IMR-90 (cell line): ENCODE results near the gene ITK. TPM values are rescaled to one million over a fixed set of nuclear protein-coding genes. Genes with fewer than 3 reads are reported as not detected.

Experiments used
- ATAC-seq: fragments of 200-7000 bp; cut with Tn5 transposase; 2 replicates; pipeline ENCODE4 v1.9.1; 2020; ENCODE audit warnings: low read depth, mild to moderate bottlenecking, moderate library complexity
- BruUV-seq: library from RNA; stranded (reverse); fragments of 400-500 nt; replicated peaks from 2 replicates; lab custom pipeline; 2021; lab: Mats Ljungman, UMichigan
- CTCF ChIA-PET: fragments of 300-600 bp; formaldehyde crosslinking; extraction: SDS; loops from one replicate; lab custom pipeline; 2021; ENCODE audit warnings: antibody characterized with exemption; lab: Yijun Ruan, JAX
- POLR2A ChIA-PET: fragments of 300-600 bp; sonication (Branson Sonifier 250); formaldehyde crosslinking; loops from one replicate; lab custom pipeline; 2022; ENCODE audit warnings: antibody characterized with exemption; ENCODE audit not compliant: unreplicated experiment; lab: Charles Lee
- DNase-seq: peaks from one replicate; pipeline ENCODE4 v3.0.0; 2013
- H2AFZ ChIP-seq: replicated peaks from 2 replicates; pipeline ENCODE3; 2013; ENCODE audit warnings: low read length, mild to moderate bottlenecking; ENCODE audit not compliant: poor library complexity
- H2AK5ac ChIP-seq: 2 replicates; pipeline ENCODE4 v1.6.1; 2013; ENCODE audit warnings: low read depth, low read length, inconsistent platforms
- H2AK9ac ChIP-seq: replicated peaks from 2 replicates; pipeline ENCODE3; 2013; ENCODE audit warnings: mild to moderate bottlenecking, low read depth, low read length, moderate library complexity; ENCODE audit not compliant: poor library complexity
- H2BK120ac ChIP-seq: 2 replicates; pipeline ENCODE4 v1.6.1; 2013; ENCODE audit warnings: low read depth, low read length, inconsistent platforms
- H2BK15ac ChIP-seq: 3 replicates; pipeline ENCODE4 v1.6.1; 2013; ENCODE audit warnings: low read depth, low read length, inconsistent platforms
- H2BK20ac ChIP-seq: 2 replicates; pipeline ENCODE4 v1.6.1; 2013; ENCODE audit warnings: low read depth, mild to moderate bottlenecking, inconsistent platforms, low read length, moderate library complexity
- H2BK5ac ChIP-seq: 2 replicates; pipeline ENCODE4 v1.6.1; 2013; ENCODE audit warnings: mild to moderate bottlenecking, low read depth, low read length, inconsistent platforms; ENCODE audit not compliant: poor library complexity, severe bottlenecking
- H3K14ac ChIP-seq: replicated peaks from 2 replicates; pipeline ENCODE4 v1.6.1; 2013; ENCODE audit warnings: low read depth, low read length, inconsistent platforms
- H3K18ac ChIP-seq: 2 replicates; pipeline ENCODE4 v1.6.1; 2013; ENCODE audit warnings: low read depth, low read length, control low read depth
- H3K23ac ChIP-seq: 2 replicates; pipeline ENCODE4 v1.6.1; 2013; ENCODE audit warnings: low read depth, low read length, inconsistent platforms
- H3K27ac ChIP-seq: 2 replicates; pipeline ENCODE4 v1.5.1; 2013; ENCODE audit warnings: mild to moderate bottlenecking, control low read depth, low read length; ENCODE audit not compliant: insufficient read depth
- H3K27me3 ChIP-seq: 2 replicates; pipeline ENCODE4 v1.6.1; 2013; ENCODE audit warnings: low read length; ENCODE audit not compliant: control insufficient read depth, insufficient read depth
- H3K36me3 ChIP-seq: 2 replicates; pipeline ENCODE4 v1.6.1; 2013; ENCODE audit warnings: low read length, mixed read lengths; ENCODE audit not compliant: control insufficient read depth, insufficient read depth
- H3K4ac ChIP-seq: 2 replicates; pipeline ENCODE4 v1.6.1; 2013; ENCODE audit warnings: low read depth, low read length, inconsistent platforms
- H3K4me1 ChIP-seq: 2 replicates; pipeline ENCODE4 v1.6.1; 2013; ENCODE audit warnings: low read length, mixed read lengths; ENCODE audit not compliant: control insufficient read depth, insufficient read depth
- H3K4me2 ChIP-seq: 2 replicates; pipeline ENCODE4 v1.6.1; 2013; ENCODE audit warnings: low read depth, mild to moderate bottlenecking, control low read depth, low read length, moderate library complexity
- H3K4me3 ChIP-seq: 2 replicates; pipeline ENCODE4 v1.5.1; 2013; ENCODE audit warnings: low read depth, mild to moderate bottlenecking, control low read depth, low read length, moderate library complexity; ENCODE audit not compliant: insufficient read depth
- H3K56ac ChIP-seq: 2 replicates; pipeline ENCODE4 v1.6.1; 2013; ENCODE audit warnings: low read length, inconsistent platforms; ENCODE audit not compliant: insufficient read depth; ENCODE audit errors: extremely low read depth
- H3K79me1 ChIP-seq, 2 experiments: 2 replicates each; pipeline ENCODE4 v1.6.1; 2013; ENCODE audit warnings: low read length in 2 of 2, inconsistent platforms in 1 of 2, low read depth in 1 of 2
- H3K9ac ChIP-seq: 2 replicates; pipeline ENCODE4 v1.6.1; 2013; ENCODE audit warnings: low read depth, low read length, control low read depth
- H3K9me1 ChIP-seq: 2 replicates; pipeline ENCODE4 v1.6.1; 2013; ENCODE audit warnings: low read length, inconsistent platforms; ENCODE audit not compliant: insufficient read depth
- H3K9me3 ChIP-seq: 2 replicates; pipeline ENCODE4 v1.6.1; 2013; ENCODE audit warnings: low read length; ENCODE audit not compliant: control insufficient read depth, insufficient read depth
- H4K20me1 ChIP-seq: 2 replicates; pipeline ENCODE4 v1.6.1; 2013; ENCODE audit warnings: low read length, inconsistent platforms; ENCODE audit not compliant: insufficient read depth
- H4K5ac ChIP-seq: 2 replicates; pipeline ENCODE4 v1.6.1; 2013; ENCODE audit warnings: mild to moderate bottlenecking, low read depth, low read length, control low read depth
- H4K8ac ChIP-seq, 2 experiments: 2 replicates each; pipeline ENCODE4 v1.6.1; 2013; ENCODE audit warnings: low read depth in 2 of 2, low read length in 2 of 2, control low read depth in 1 of 2, inconsistent platforms in 1 of 2
- H4K91ac ChIP-seq: 2 replicates; pipeline ENCODE4 v1.6.1; 2013; ENCODE audit warnings: low read depth, low read length, inconsistent platforms; ENCODE audit not compliant: insufficient read depth
- CEBPB ChIP-seq: IDR thresholded peaks from 2 replicates; pipeline ENCODE4 v1.6.1; 2012; ENCODE audit warnings: low read depth, low read length, improper control_type of control experiment
- CHD1 ChIP-seq: IDR thresholded peaks from 2 replicates; pipeline ENCODE4 v1.6.1; 2012; ENCODE audit warnings: low read depth, low read length, improper control_type of control experiment
- MAFK ChIP-seq: IDR thresholded peaks from 2 replicates; pipeline ENCODE4 v1.6.1; 2012; ENCODE audit warnings: low read depth, low read length, improper control_type of control experiment
- MAZ ChIP-seq: IDR thresholded peaks from 2 replicates; pipeline ENCODE4 v1.6.1; 2012; ENCODE audit warnings: low read depth, mild to moderate bottlenecking, low read length, improper control_type of control experiment, moderate library complexity, borderline replicate concordance
- MXI1 ChIP-seq: IDR thresholded peaks from 2 replicates; pipeline ENCODE4 v1.6.1; 2012; ENCODE audit warnings: low read depth, mild to moderate bottlenecking, low read length, moderate library complexity, borderline replicate concordance
- NFE2L2 ChIP-seq: fragments of 150-350 bp; IDR thresholded peaks from 2 replicates; pipeline ENCODE4 v1.6.1; 2016; ENCODE audit warnings: low read depth, mild to moderate bottlenecking, low read length
- POLR2A ChIP-seq: IDR thresholded peaks from 2 replicates; pipeline ENCODE4 v1.6.1; 2012; ENCODE audit warnings: mild to moderate bottlenecking, low read depth, low read length
- RAD21 ChIP-seq: IDR thresholded peaks from 2 replicates; pipeline ENCODE4 v1.6.1; 2012; ENCODE audit warnings: low read length, improper control_type of control experiment
- RCOR1 ChIP-seq: IDR thresholded peaks from 2 replicates; pipeline ENCODE4 v1.6.1; 2012; ENCODE audit warnings: mild to moderate bottlenecking, low read length, improper control_type of control experiment; ENCODE audit not compliant: insufficient replicate concordance
- WGBS, 2 experiments: methylation state at CpG; one replicate each; pipeline versions ENCODE4 v1.1.5 to v1.1.7; 2013; ENCODE audit warnings: missing lambda C conversion rate in 2 of 2; ENCODE audit not compliant: insufficient read length in 1 of 2; ENCODE audit errors: extremely low coverage in 2 of 2; 5-methylcytosine and 5-hydroxymethylcytosine counted together
- dilution Hi-C: fragments of 300-500 bp; cut with HindIII; formaldehyde crosslinking; loops from one replicate; pipeline ENCODE4 v1.14.3; 2018; ENCODE audit warnings: low sequenced_read_pairs; ENCODE audit not compliant: unreplicated experiment
- in situ Hi-C: fragments of 300-500 bp; cut with MboI; formaldehyde crosslinking; loops from 3 replicates; pipeline ENCODE4 v1.14.3; 2019; ENCODE audit warnings: low sequenced_read_pairs, inconsistent platforms, mixed read lengths
- intact Hi-C: fragments of 100-400 bp; cut with micrococcal nuclease; formaldehyde crosslinking; loops from 2 replicates; pipeline ENCODE4 v1.10.0; 2022
- polyA plus RNA-seq, 3 experiments: library from polyadenylated mRNA; depleted of rRNA; stranded (reverse); fragments of >200 nt; gene quantifications; 2 replicates each; pipeline ENCODE4 v1.2.3, GENCODE V29; 2012; ENCODE audit warnings: low replicate concordance in 1 of 3
- total RNA-seq: library from RNA; depleted of rRNA; stranded (reverse); fragments of >200 nt; gene quantifications from 2 replicates; pipeline ENCODE4 v1.2.3, GENCODE V29; 2012

Gene ITK
- total and polyA plus RNA-seq, 2 of the 4 experiments (the other 2 are of a cell fraction): not detected

GRCh38 chr5:157266286-157267007, 85.8 kb downstream of the ITK start:
- Histone ChIP-seq H3K27me3 (peaks cover 21% of the 10 kb centered on the region), H3K14ac (no peak overlapping the region), H2BK5ac (no peak overlapping the region), H3K79me1 (no peaks in the 10 kb centered on the region), H3K56ac (no peak overlapping the region), H3K9ac (no peak overlapping the region), H2BK120ac (no peak overlapping the region), H3K36me3 (no peaks in the 10 kb centered on the region), H3K9me3 (no peaks in the 10 kb centered on the region), H4K8ac (no peak overlapping the region), H3K4me2 (peak overlapping the region; percentile 69), H4K91ac (no peak overlapping the region), H2AK5ac (no peak overlapping the region), H4K5ac (no peak overlapping the region), H3K9me1 (no peaks in the 10 kb centered on the region), H2AFZ (peak overlapping the region; percentile 92), H2AK9ac (no peak overlapping the region), H3K27ac (no peak overlapping the region), H2BK15ac (no peak overlapping the region), H3K4me1 (no peaks in the 10 kb centered on the region), H3K4ac (no peak overlapping the region), H4K20me1 (no peaks in the 10 kb centered on the region), H3K18ac (no peak overlapping the region), H3K23ac (no peak overlapping the region), H3K4me3 (peak overlapping the region; percentile 80), H2BK20ac (no peak overlapping the region)
- TF ChIP-seq MAFK (no peak), MAZ (no peak), POLR2A (no peak), RAD21 (no peak), CEBPB (no peak), NFE2L2 (no peak), RCOR1 (no peak), CHD1 (no peak), MXI1 (no peak)
- in situ Hi-C loops (no loop called here), intact Hi-C loops (no loop called here), dilution Hi-C loops (no loop called here)
- POLR2A ChIA-PET: no interaction called here
- ATAC-seq: peak; percentile 59
- CTCF ChIA-PET: no interaction called here
- DNase-seq: no peak
- 3% methylated on average over 17 of the region's 62 CpGs; no CpG with 5 or more reads in 1 of the 2 experiments for WGBS, 2 experiments
- no TSS peak for BruUV-seq
